ENCODE measurements around the gene MPO. TPM values are rescaled to one million over a fixed set of nuclear protein-coding genes. Genes with fewer than 3 reads are reported as not detected.

The MPO gene
- total and polyA plus RNA-seq, 2 experiments from 2014 or later: not detected

GRCh38 chr17:58327363-58328194 lies 46.8 kb upstream of the MPO start:
- Histone ChIP-seq H3K27ac (no peak overlapping the region), H3K36me3 (no peaks in the 10 kb centered on the region), H3K4me3 (no peak overlapping the region), H3K4me1 (ENCODE audit: low read depth) (no peaks in the 10 kb centered on the region), H3K9me3 (ENCODE audit: low read depth) (no peaks in the 10 kb centered on the region), H3K27me3 (no peaks in the 10 kb centered on the region)
- peak in 1 of 2 donors; percentile 23 for DNase-seq (ENCODE audit: low read depth in 1 of 2, low spot score in 1 of 2)
- no peak for TF ChIP-seq CTCF (IDR thresholded peaks at IDR 0.05; ENCODE audit: low read depth, low read length)

GRCh38 chr17:58326609-58327362 lies 46.1 kb upstream of the MPO start:
- H3K4me1 ChIP-seq (ENCODE audit: low read depth): no peaks in the 10 kb centered on the region
- no peaks in the 10 kb centered on the region for H3K27me3 ChIP-seq
- TF ChIP-seq CTCF (IDR thresholded peaks at IDR 0.05; ENCODE audit: low read depth, low read length): no peak
- no peak for DNase-seq (ENCODE audit: low read depth in 1 of 2, low spot score in 1 of 2)
- H3K36me3 ChIP-seq: no peaks in the 10 kb centered on the region
- H3K27ac ChIP-seq: no peak overlapping the region
- H3K9me3 ChIP-seq (ENCODE audit: low read depth): no peaks in the 10 kb centered on the region
- H3K4me3 ChIP-seq: no peak overlapping the region

DNA sequence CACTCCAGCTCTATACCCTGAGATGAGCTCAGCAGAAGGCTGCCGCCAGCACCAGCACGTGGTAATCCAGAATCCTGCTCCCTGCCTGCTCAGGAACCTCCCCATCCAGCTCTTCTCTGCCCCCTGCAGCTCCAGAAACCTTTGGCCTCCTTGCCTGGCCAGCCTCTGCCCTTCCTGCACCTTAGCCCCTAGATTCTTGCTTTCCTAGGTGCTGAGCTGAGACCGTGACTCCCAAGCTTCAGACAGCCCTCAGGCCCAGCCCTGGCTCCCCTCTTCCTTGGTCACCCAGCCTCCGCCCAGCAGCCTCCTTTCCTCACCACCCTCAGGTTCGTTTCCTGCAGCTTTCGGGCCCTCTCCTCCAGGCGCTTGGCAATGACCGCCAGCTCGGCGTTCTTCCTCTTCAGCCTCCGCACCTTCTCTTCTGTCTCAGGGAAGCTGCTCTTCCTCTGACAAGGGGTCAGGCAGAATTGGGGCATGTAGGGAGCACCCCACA lies 45.3 kb upstream of the MPO start:
- H3K4me1 ChIP-seq (ENCODE audit: low read depth): no peaks in the 10 kb centered on the region
- H3K36me3 ChIP-seq: no peaks in the 10 kb centered on the region
- no peak overlapping the region for H3K27ac ChIP-seq
- no peak for TF ChIP-seq CTCF (IDR thresholded peaks at IDR 0.05; ENCODE audit: low read depth, low read length)
- no peaks in the 10 kb centered on the region for H3K9me3 ChIP-seq (ENCODE audit: low read depth)
- H3K27me3 ChIP-seq: no peaks in the 10 kb centered on the region
- no peak overlapping the region for H3K4me3 ChIP-seq
- no peak for DNase-seq (ENCODE audit: low read depth in 1 of 2, low spot score in 1 of 2)

GRCh38 chr17:58325289-58325726 lies 44.6 kb upstream of the MPO start:
- H3K4me1 ChIP-seq (ENCODE audit: low read depth): no peaks in the 10 kb centered on the region
- H3K9me3 ChIP-seq (ENCODE audit: low read depth): no peaks in the 10 kb centered on the region
- TF ChIP-seq CTCF (IDR thresholded peaks at IDR 0.05; ENCODE audit: low read depth, low read length): no peak
- H3K36me3 ChIP-seq: no peaks in the 10 kb centered on the region
- H3K27me3 ChIP-seq: no peaks in the 10 kb centered on the region
- no peak overlapping the region for H3K4me3 ChIP-seq
- no peak overlapping the region for H3K27ac ChIP-seq
- peak in 1 of 2 donors; percentile 19 for DNase-seq (ENCODE audit: low read depth in 1 of 2, low spot score in 1 of 2)

GRCh38 chr17:58324409-58325288 lies 43.9 kb upstream of the MPO start:
- DNase-seq (ENCODE audit: low read depth in 1 of 2, low spot score in 1 of 2): peak; percentile 66 to 80
- Histone ChIP-seq H3K27ac (no peak overlapping the region), H3K9me3 (ENCODE audit: low read depth) (no peaks in the 10 kb centered on the region), H3K27me3 (no peaks in the 10 kb centered on the region), H3K4me3 (peak overlapping the region; percentile 29), H3K36me3 (no peaks in the 10 kb centered on the region), H3K4me1 (ENCODE audit: low read depth) (no peaks in the 10 kb centered on the region)
- TF ChIP-seq CTCF (IDR thresholded peaks at IDR 0.05; ENCODE audit: low read depth, low read length): no peak

Measured in cardiac muscle cell (in vitro differentiated cells and primary cell).